Fibroblast of lung (primary cell): ENCODE measurements around the gene AKNA. TPM values are rescaled to one million over a fixed set of nuclear protein-coding genes. Genes with fewer than 3 reads are reported as not detected.

Experiments used
- DNase-seq, 2 donors: peaks; one replicate each; pipeline versions ENCODE4 v3.0.0 to v3.0.0-alpha.2; 2010; ENCODE audit warnings: low read depth in 2 of 2
- H2AFZ ChIP-seq: 2 replicates; pipeline ENCODE4 v1.5.1; 2012; ENCODE audit warnings: low read length, control low read depth, inconsistent platforms
- H3K27ac ChIP-seq: 2 replicates; pipeline ENCODE4 v1.5.1; 2011; ENCODE audit warnings: low read length, control low read depth; ENCODE audit not compliant: insufficient read depth
- H3K27me3 ChIP-seq: 2 replicates; pipeline ENCODE4 v1.5.1; 2011; ENCODE audit warnings: mild to moderate bottlenecking, low read length; ENCODE audit not compliant: control insufficient read depth, insufficient read depth
- H3K36me3 ChIP-seq: 2 replicates; pipeline ENCODE4 v1.5.1; 2011; ENCODE audit warnings: low read length; ENCODE audit not compliant: control insufficient read depth, insufficient read depth
- H3K4me1 ChIP-seq: 2 replicates; pipeline ENCODE4 v1.5.1; 2011; ENCODE audit warnings: low read length; ENCODE audit not compliant: control insufficient read depth, insufficient read depth; ENCODE audit errors: extremely low read depth
- H3K4me2 ChIP-seq: 2 replicates; pipeline ENCODE4 v1.5.1; 2011; ENCODE audit warnings: low read length, control low read depth; ENCODE audit not compliant: insufficient read depth; ENCODE audit errors: extremely low read depth
- H3K4me3 ChIP-seq, 4 experiments: fragments of 200-600 bp in 1 of 4; sonication (generic) in 1 of 4; replicated peaks in 1 of 4; 2 replicates each; pipeline ENCODE4 v1.5.1; 2011 to 2016; ENCODE audit warnings: low read length in 4 of 4, low read depth in 3 of 4, mild to moderate bottlenecking in 3 of 4, control low read depth in 2 of 4, inconsistent platforms in 1 of 4, mixed read lengths in 1 of 4; ENCODE audit not compliant: insufficient read depth in 1 of 4; ENCODE audit errors: control extremely low read depth in 1 of 4
- H3K79me2 ChIP-seq: 2 replicates; pipeline ENCODE4 v1.5.1; 2012; ENCODE audit warnings: mild to moderate bottlenecking, low read length, inconsistent platforms; ENCODE audit not compliant: control insufficient read depth, insufficient read depth
- H3K9ac ChIP-seq: 2 replicates; pipeline ENCODE4 v1.5.1; 2011; ENCODE audit warnings: mild to moderate bottlenecking, low read length, control low read depth; ENCODE audit not compliant: insufficient read depth
- H3K9me3 ChIP-seq: 2 replicates; pipeline ENCODE4 v1.5.1; 2012; ENCODE audit warnings: low read depth, low read length; ENCODE audit not compliant: control insufficient read depth, insufficient read depth
- H4K20me1 ChIP-seq: 2 replicates; pipeline ENCODE4 v1.5.1; 2011; ENCODE audit warnings: low read length; ENCODE audit not compliant: control insufficient read depth, insufficient read depth; ENCODE audit errors: extremely low read depth
- EZH2 ChIP-seq: IDR thresholded peaks from 2 replicates; pipeline ENCODE4 v1.5.1; 2012; ENCODE audit warnings: low read length, control low read depth, mild to moderate bottlenecking; ENCODE audit errors: missing control alignments
- polyA plus RNA-seq, 2 donors: library from polyadenylated mRNA; depleted of rRNA in 1 of 2; stranded (reverse) in 1 of 2; unstranded in 1 of 2; fragments of >200 nt; gene quantifications; 2 replicates each; pipeline ENCODE4 v1.2.1, GENCODE V29; 2011 to 2012; ENCODE audit warnings: missing spikeins in 1 of 2
- total RNA-seq: library from RNA; depleted of rRNA; stranded (reverse); fragments of >200 nt; gene quantifications from 2 replicates; pipeline ENCODE4 v1.2.1, GENCODE V29; 2014
- TF ChIP-seq, protein P1 (sequence below), 2 donors: IDR thresholded peaks in 1 of 2; conservative IDR thresholded peaks in 1 of 2; 1 replicate in 1 of 2; 2 replicates in 1 of 2; pipeline ENCODE4 v1.5.1; 2011 to 2012; ENCODE audit warnings: low read length in 2 of 2, control low read depth in 1 of 2, inconsistent platforms in 1 of 2, low read depth in 1 of 2, mild to moderate bottlenecking in 1 of 2

The AKNA gene
- total and polyA plus RNA-seq, 2 donors (not counting 1 experiment from before 2014, with no cell fraction given) = 5.6 to 19.3 TPM

DNA sequence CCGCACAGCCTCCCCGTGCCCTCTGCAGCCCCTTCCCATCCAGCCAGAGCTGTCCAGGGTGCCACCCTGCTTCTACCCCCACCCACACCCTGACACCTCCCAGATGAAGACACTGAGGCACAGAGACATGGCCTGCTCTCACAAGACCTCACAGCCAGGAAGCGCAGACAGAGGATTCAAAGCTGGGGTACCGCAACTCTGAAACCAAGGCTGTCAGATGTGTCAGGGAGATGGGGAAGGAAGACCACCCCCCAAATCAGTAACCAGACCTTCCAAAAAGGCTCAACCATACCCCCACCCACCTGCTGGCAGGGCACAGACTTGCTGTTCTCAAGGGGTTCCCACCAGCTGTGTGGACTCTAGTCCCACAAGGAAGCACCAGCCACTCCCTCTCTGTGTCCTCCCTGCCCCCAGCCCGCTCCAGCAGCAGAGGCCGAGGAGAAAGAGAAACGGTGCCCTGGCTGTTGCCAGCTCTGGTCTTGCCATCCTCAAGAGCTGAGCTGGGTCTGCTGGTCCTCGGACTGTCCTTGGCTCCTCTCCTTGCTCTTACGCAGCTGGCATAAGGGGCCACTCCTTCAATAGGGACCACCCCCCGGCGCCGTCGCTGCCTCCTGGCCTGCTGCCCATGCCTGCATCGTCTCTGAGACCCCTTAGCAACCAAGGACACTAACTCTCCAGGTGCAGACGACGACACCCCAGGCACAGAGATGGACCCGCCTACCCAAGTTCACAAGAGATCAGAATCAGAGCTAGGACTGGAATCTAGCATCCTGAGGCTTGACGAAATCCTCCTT lies 699 bp downstream of the AKNA start:
- peak overlapping the region; percentile 72 for H3K27ac ChIP-seq

DNA sequence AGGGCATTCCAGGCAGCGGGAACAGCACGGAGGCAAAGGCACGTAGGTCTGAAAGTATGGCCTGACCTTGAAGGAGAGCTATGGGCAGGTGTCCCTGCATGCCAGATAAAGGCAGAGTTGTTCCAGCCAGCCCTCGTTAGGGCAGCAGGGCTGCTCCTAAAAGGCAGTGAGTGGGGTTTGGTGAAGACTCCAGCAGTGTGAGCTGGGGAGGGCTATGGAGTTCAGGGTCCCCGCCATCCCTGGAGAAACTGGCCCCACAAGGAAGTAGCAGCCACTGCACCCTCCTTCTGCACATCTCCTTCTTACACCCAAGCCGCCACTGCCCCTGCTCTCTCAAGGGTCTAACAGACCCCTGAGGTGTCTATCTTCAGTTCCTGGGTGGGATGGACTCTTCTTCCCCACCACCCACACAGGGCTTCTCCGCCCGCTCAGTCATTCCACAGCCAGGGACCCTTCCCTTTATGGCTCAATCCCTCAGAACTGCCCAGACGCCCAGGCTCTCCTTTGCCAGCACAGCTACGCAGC lies 1.4 kb downstream of the AKNA start:
- Histone ChIP-seq H3K4me1 (peaks cover 36% of the 10 kb centered on the region), H3K4me3 (peak overlapping the region; percentile 61 to 80 (median 69)), H3K9me3 (no peaks in the 10 kb centered on the region), H3K9ac (peak overlapping the region; percentile 67), H3K27ac (peak overlapping the region; percentile 72), H3K79me2 (peaks cover 12% of the 10 kb centered on the region), H3K4me2 (peak overlapping the region; percentile 100), H2AFZ (no peak overlapping the region), H4K20me1 (no peaks in the 10 kb centered on the region), H3K27me3 (no peaks in the 10 kb centered on the region), H3K36me3 (no peaks in the 10 kb centered on the region)
- no peak for TF ChIP-seq EZH2
- TF ChIP-seq, protein P1, sequence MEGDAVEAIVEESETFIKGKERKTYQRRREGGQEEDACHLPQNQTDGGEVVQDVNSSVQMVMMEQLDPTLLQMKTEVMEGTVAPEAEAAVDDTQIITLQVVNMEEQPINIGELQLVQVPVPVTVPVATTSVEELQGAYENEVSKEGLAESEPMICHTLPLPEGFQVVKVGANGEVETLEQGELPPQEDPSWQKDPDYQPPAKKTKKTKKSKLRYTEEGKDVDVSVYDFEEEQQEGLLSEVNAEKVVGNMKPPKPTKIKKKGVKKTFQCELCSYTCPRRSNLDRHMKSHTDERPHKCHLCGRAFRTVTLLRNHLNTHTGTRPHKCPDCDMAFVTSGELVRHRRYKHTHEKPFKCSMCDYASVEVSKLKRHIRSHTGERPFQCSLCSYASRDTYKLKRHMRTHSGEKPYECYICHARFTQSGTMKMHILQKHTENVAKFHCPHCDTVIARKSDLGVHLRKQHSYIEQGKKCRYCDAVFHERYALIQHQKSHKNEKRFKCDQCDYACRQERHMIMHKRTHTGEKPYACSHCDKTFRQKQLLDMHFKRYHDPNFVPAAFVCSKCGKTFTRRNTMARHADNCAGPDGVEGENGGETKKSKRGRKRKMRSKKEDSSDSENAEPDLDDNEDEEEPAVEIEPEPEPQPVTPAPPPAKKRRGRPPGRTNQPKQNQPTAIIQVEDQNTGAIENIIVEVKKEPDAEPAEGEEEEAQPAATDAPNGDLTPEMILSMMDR (conservative IDR thresholded peaks at IDR 0.05 in 1 of 2, IDR thresholded peaks at IDR 0.05 in 1 of 2; ENCODE audit: low read depth in 1 of 2, low read length in 2 of 2) = no peak
- DNase-seq = no peak

More for the DNA sequence above, 699 bp downstream of the AKNA start:
- Histone ChIP-seq H3K9me3 (no peaks in the 10 kb centered on the region), H3K27me3 (no peaks in the 10 kb centered on the region), H3K4me1 (peaks cover 36% of the 10 kb centered on the region), H3K4me3 (peak overlapping the region; percentile 61 to 80 (median 69)), H3K36me3 (no peaks in the 10 kb centered on the region), H3K4me2 (peak overlapping the region; percentile 100), H2AFZ (peak overlapping the region; percentile 86), H4K20me1 (no peaks in the 10 kb centered on the region), H3K79me2 (peaks cover 12% of the 10 kb centered on the region), H3K9ac (peak overlapping the region; percentile 67)
- no peak for TF ChIP-seq EZH2
- TF ChIP-seq, protein P1 (conservative IDR thresholded peaks at IDR 0.05 in 1 of 2, IDR thresholded peaks at IDR 0.05 in 1 of 2; ENCODE audit: low read depth in 1 of 2, low read length in 2 of 2) = no peak
- DNase-seq = peak; percentile 12 to 34

DNA sequence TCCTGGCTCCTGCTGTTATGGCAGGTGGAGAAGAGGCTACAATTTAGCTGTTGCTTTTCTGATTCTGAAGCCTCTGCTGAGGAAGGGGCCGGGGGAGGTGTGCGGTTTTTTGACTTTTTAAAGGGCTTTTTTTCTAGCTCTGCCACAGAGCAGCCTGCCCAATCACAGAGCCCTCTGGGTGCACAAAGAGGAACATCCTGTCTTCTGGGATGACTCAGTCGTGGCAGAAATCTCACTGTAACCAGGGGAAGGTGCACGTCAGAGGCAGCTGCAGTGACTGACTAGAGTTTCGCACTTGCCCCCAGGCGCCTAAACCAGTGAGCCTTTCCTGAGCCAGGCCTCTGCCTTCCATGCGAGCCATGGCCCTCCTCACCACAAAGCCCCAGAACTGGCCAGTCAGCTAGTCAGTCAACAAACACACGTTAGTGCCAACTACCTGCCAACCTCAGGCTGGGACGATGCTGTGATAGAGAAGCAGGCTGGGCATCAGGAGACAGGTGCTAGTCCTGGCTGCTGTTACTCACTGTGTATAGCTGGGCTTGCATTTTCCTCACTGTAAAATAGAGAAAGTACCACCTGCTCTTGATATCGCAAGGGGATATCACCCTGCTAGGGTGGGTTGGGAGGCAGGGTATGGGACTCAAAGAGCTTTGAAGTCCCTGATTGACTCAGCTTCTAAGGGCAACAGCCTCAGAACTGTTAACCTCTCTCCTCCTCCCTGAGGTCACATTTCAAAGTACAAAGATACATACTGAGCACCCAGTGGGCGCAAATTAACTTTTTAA lies 2.2 kb downstream of the AKNA start:
- H4K20me1 ChIP-seq = no peaks in the 10 kb centered on the region
- peaks cover 12% of the 10 kb centered on the region for H3K79me2 ChIP-seq
- H3K9me3 ChIP-seq = no peaks in the 10 kb centered on the region
- H3K27me3 ChIP-seq = no peaks in the 10 kb centered on the region
- peak overlapping the region; percentile 72 for H3K27ac ChIP-seq
- TF ChIP-seq EZH2 = no peak
- TF ChIP-seq, protein P1 (conservative IDR thresholded peaks at IDR 0.05 in 1 of 2, IDR thresholded peaks at IDR 0.05 in 1 of 2; ENCODE audit: low read depth in 1 of 2, low read length in 2 of 2) = no peak
- H3K36me3 ChIP-seq = no peaks in the 10 kb centered on the region
- H3K4me2 ChIP-seq = peak overlapping the region; percentile 100
- peak overlapping the region in 2 of 4 experiments; percentile 66 to 80 for H3K4me3 ChIP-seq
- DNase-seq = peak; percentile 88 to 90
- peak overlapping the region; percentile 44 for H3K9ac ChIP-seq
- H2AFZ ChIP-seq = no peak overlapping the region
- H3K4me1 ChIP-seq = peaks cover 36% of the 10 kb centered on the region
